ENCODE results near the gene VEGFA. TPM values are rescaled to one million over a fixed set of nuclear protein-coding genes. Genes with fewer than 3 reads are reported as not detected.

The VEGFA gene
- total RNA-seq, 2 experiments from 2014 or later, result 64.6 to 72.8 TPM

DNA sequence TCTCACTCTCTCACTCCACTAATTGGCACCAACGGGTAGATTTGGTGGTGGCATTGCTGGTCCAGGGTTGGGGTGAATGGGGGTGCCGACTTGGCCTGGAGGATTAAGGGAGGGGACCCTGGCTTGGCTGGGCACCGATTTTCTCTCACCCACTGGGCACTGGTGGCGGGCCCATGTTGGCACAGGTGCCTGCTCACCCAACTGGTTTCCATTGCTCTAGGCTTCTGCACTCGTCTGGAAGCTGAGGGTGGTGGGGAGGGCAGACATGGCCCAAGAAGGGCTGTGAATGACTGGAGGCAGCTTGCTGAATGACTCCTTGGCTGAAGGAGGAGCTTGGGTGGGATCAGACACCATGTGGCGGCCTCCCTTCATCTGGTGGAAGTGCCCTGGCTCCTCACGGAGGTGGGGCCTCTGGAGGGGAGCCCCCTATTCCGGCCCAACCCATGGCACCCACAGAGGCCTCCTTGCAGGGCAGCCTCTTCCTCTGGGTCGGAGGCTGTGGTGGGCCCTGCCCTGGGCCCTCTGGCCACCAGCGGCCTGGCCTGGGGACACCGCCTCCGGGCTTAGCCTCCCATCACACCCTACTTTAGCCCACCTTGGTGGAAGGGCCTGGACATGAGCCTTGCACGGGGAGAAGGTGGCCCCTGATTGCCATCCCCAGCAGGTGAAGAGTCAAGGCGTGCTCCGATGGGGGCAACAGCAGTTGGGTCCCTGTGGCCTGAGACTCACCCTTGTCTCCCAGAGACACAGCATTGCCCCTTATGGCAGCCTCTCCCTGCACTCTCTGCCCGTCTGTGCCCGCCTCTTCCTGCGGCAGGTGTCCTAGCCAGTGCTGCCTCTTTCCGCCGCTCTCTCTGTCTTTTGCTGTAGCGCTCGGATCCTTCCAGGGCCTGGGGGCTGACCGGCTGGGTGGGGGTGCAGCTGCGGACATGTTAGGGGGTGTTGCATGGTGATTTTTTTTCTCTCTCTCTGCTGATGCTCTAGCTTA is 11.2 kb downstream of the VEGFA start:
- ChIA-PET POLR2A (no interaction called here), CTCF (interaction anchor here (1.6 kb wide), 1 partner anchor 11 kb away, joined by 3 read pairs; the partner anchor contains the start of gene VEGFA)
- intact Hi-C loops (cut with DNase I, micrococcal nuclease), result no loop called here
- Mint-ChIP-seq H3K4me3 (no peak overlapping the region), H3K4me1 (no peaks in the 10 kb centered on the region), H3K27ac (no peak overlapping the region), H3K36me3 (ENCODE audit: low read depth) (peaks cover 69% of the 10 kb centered on the region), H3K27me3 (no peaks in the 10 kb centered on the region), H3K9me3 (ENCODE audit: low read depth) (no peaks in the 10 kb centered on the region)
- DNase-seq, result no peak
- no peak for ATAC-seq

DNA sequence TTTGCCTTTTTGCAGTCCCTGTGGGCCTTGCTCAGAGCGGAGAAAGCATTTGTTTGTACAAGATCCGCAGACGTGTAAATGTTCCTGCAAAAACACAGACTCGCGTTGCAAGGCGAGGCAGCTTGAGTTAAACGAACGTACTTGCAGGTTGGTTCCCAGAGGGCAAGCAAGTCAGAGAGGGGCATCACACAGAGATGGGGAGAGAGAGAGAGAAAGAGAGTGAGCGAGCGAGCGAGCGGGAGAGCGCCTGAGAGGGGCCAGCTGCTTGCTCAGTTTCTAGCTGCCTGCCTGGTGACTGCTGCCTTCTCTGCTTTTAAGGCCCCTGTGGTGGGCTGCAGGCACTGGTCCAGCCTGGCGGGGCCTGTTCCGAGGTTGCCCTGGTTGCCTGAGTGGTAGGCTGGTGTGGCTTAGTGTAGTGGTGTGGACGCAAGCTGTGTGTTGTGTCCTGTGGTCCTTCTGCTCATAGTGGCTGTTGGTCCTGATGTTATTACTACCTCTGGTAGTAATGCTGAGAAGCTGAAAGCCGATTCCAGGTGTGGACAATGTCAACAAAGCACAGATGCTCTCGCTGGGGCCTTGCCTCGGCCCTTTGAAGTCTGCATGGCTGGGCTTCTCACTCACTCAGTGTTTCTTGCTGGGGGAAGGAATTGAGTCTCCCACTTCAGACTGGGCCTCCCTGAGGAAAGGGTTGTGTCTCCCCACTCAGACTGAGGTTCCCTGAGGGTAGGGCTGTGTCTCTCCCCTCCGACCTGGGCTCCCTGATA is 12.1 kb downstream of the VEGFA start:
- ChIA-PET POLR2A (no interaction called here), CTCF (interaction anchor here (1.6 to 2.3 kb wide), 2 partner anchors 8 to 12 kb away, joined by 3 to 16 read pairs; partner anchors contain the start of gene VEGFA)
- Mint-ChIP-seq H3K4me3 (no peak overlapping the region), H3K27ac (no peak overlapping the region), H3K4me1 (no peaks in the 10 kb centered on the region), H3K27me3 (no peaks in the 10 kb centered on the region), H3K36me3 (ENCODE audit: low read depth) (peaks cover 63% of the 10 kb centered on the region), H3K9me3 (ENCODE audit: low read depth) (no peaks in the 10 kb centered on the region)
- no peak for ATAC-seq
- intact Hi-C loops (cut with DNase I, micrococcal nuclease), result no loop called here
- DNase-seq, result no peak

DNA sequence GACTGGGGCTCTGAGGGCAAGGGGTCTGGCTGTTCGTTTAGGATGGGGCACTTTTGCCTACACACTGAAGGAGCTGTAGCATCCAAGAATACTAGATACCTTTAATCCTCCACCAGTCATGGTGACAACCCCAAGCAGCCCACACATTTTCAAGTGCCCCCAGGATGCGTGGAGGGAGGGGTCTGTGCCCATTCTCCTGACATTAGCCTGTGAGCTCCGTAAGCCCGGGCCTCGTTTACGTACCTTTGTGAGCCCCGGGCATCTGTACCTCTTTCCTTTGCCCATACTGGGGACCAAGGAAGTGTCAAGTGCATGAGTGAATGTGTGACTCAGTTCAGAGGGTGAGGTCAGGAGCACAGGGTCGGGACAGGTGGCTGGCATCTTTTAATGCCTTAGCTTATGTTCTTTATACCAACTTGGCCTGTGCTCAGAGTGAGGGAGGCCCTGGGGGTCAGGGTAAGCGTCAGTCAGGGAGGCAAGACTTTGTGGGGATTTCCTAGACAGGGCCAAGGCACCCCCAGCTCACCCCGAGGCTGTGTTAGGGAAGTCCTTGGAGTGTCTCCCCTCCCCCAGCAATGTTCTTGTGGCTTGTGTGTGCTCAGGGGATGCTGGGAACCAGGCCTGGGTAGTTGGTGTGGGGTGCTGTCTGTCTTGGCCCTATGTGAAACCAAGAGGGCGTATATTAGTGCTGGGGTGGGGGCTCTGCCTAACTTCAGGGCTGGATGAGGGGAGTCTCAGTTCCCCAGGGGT is 12.9 kb downstream of the VEGFA start:
- DNase-seq (no peak), ATAC-seq (no peak)
- Mint-ChIP-seq H3K27me3 (no peaks in the 10 kb centered on the region), H3K4me3 (no peak overlapping the region), H3K27ac (no peak overlapping the region), H3K36me3 (ENCODE audit: low read depth) (peaks cover 58% of the 10 kb centered on the region), H3K4me1 (no peaks in the 10 kb centered on the region), H3K9me3 (ENCODE audit: low read depth) (no peaks in the 10 kb centered on the region)
- intact Hi-C loops (cut with DNase I, micrococcal nuclease), result no loop called here
- POLR2A ChIA-PET, result no interaction called here
- CTCF ChIA-PET, result interaction anchor here (1.6 to 2.3 kb wide), 2 partner anchors 9 to 13 kb away, joined by 3 to 16 read pairs; partner anchors contain the start of gene VEGFA

DNA sequence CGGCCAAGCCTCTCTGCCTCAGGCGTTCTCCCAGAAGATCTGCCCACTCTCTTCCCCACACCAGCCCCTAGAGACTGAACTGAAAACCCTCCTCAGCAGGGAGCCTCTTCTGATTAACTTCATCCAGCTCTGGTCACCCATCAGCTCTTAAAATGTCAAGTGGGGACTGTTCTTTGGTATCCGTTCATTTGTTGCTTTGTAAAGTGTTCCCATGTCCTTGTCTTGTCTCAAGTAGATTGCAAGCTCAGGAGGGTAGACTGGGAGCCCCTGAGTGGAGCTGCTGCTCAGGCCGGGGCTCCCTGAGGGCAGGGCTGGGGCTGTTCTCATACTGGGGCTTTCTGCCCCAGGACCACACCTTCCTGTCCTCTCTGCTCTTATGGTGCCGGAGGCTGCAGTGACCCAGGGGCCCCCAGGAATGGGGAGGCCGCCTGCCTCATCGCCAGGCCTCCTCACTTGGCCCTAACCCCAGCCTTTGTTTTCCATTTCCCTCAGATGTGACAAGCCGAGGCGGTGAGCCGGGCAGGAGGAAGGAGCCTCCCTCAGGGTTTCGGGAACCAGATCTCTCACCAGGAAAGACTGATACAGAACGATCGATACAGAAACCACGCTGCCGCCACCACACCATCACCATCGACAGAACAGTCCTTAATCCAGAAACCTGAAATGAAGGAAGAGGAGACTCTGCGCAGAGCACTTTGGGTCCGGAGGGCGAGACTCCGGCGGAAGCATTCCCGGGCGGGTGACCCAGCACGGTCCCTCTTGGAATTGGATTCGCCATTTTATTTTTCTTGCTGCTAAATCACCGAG is 14.2 kb downstream of the VEGFA start:
- CTCF ChIA-PET, result interaction anchor here (2.3 kb wide), 1 partner anchor 10 kb away, joined by 16 read pairs; no protein-coding TSS in a partner anchor
- peaks cover 46% of the 10 kb centered on the region for H3K36me3 Mint-ChIP-seq (ENCODE audit: low read depth)
- no peak overlapping the region for H3K4me3 Mint-ChIP-seq

DNA sequence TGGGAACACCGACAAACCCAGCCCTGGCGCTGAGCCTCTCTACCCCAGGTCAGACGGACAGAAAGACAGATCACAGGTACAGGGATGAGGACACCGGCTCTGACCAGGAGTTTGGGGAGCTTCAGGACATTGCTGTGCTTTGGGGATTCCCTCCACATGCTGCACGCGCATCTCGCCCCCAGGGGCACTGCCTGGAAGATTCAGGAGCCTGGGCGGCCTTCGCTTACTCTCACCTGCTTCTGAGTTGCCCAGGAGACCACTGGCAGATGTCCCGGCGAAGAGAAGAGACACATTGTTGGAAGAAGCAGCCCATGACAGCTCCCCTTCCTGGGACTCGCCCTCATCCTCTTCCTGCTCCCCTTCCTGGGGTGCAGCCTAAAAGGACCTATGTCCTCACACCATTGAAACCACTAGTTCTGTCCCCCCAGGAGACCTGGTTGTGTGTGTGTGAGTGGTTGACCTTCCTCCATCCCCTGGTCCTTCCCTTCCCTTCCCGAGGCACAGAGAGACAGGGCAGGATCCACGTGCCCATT is 15.3 kb downstream of the VEGFA start:
- Mint-ChIP-seq H3K4me1 (no peaks in the 10 kb centered on the region), H3K9me3 (ENCODE audit: low read depth) (no peaks in the 10 kb centered on the region), H3K4me3 (no peak overlapping the region), H3K27ac (no peak overlapping the region), H3K36me3 (ENCODE audit: low read depth) (peaks cover 37% of the 10 kb centered on the region), H3K27me3 (no peaks in the 10 kb centered on the region)
- POLR2A ChIA-PET, result interaction anchor here (0.7 kb wide), 1 partner anchor 282 kb away, joined by 4 read pairs; no protein-coding TSS in a partner anchor
- CTCF ChIA-PET, result no interaction called here
- ATAC-seq, result no peak
- DNase-seq, result no peak
- intact Hi-C loops (cut with DNase I, micrococcal nuclease), result no loop called here

More for the DNA sequence above, 14.2 kb downstream of the VEGFA start:
- H3K27ac Mint-ChIP-seq, result no peak overlapping the region
- H3K9me3 Mint-ChIP-seq (ENCODE audit: low read depth), result no peaks in the 10 kb centered on the region
- POLR2A ChIA-PET, result no interaction called here
- no peaks in the 10 kb centered on the region for H3K27me3 Mint-ChIP-seq
- DNase-seq, result no peak
- H3K4me1 Mint-ChIP-seq, result no peaks in the 10 kb centered on the region
- intact Hi-C loops (cut with DNase I, micrococcal nuclease), result no loop called here
- ATAC-seq, result no peak

DNA sequence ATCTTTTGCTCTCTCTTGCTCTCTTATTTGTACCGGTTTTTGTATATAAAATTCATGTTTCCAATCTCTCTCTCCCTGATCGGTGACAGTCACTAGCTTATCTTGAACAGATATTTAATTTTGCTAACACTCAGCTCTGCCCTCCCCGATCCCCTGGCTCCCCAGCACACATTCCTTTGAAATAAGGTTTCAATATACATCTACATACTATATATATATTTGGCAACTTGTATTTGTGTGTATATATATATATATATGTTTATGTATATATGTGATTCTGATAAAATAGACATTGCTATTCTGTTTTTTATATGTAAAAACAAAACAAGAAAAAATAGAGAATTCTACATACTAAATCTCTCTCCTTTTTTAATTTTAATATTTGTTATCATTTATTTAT is 15.9 kb downstream of the VEGFA start:
- no peaks in the 10 kb centered on the region for H3K9me3 Mint-ChIP-seq (ENCODE audit: low read depth)
- no peaks in the 10 kb centered on the region for H3K27me3 Mint-ChIP-seq
- ChIA-PET POLR2A (interaction anchor here (0.7 kb wide), 1 partner anchor 282 kb away, joined by 4 read pairs; no protein-coding TSS in a partner anchor), CTCF (no interaction called here)
- peaks cover 31% of the 10 kb centered on the region for H3K36me3 Mint-ChIP-seq (ENCODE audit: low read depth)
- H3K4me3 Mint-ChIP-seq, result no peak overlapping the region
- intact Hi-C loops (cut with DNase I, micrococcal nuclease), result no loop called here
- no peak for DNase-seq
- no peaks in the 10 kb centered on the region for H3K4me1 Mint-ChIP-seq
- no peak overlapping the region for H3K27ac Mint-ChIP-seq
- no peak for ATAC-seq

DNA sequence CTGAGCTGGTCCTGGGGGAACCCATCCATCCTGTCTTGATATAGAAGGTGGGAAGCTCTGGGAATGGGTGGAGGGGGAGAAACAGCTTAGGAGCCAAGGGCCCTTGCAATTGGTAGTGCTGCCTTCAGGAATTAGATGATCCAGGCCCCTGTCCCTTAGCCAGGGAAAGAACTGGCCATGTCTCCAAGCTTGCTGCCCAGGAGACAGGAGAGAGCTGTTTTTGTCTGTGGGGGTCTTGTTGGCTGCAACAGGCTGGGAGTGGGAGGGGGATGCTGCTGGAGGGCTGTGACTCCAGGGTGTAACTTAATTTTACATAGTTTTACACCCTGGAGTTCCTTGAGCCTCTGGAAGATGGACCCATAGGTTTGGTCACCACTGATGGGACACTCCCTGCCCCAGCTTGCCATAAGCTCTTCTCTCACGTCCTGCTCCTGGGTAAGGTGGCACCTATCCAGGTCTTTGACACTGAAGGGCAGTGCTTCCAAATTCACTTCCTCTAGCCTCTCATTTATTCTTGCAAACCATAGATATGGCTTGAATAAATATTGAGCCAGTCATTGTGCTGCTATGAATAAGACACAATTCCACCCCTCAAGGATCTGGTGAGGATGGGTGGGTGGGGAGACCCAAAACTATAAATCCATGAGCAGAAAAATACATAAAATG is 16.8 kb downstream of the VEGFA start:
- H3K9me3 Mint-ChIP-seq (ENCODE audit: low read depth), result no peaks in the 10 kb centered on the region
- no peak for DNase-seq
- ChIA-PET POLR2A (no interaction called here), CTCF (no interaction called here)
- no peak for ATAC-seq
- peaks cover 28% of the 10 kb centered on the region for H3K36me3 Mint-ChIP-seq (ENCODE audit: low read depth)
- H3K4me1 Mint-ChIP-seq, result no peaks in the 10 kb centered on the region
- no peak overlapping the region for H3K4me3 Mint-ChIP-seq
- H3K27me3 Mint-ChIP-seq, result no peaks in the 10 kb centered on the region
- no peak overlapping the region for H3K27ac Mint-ChIP-seq
- intact Hi-C loops (cut with DNase I, micrococcal nuclease), result no loop called here

DNA sequence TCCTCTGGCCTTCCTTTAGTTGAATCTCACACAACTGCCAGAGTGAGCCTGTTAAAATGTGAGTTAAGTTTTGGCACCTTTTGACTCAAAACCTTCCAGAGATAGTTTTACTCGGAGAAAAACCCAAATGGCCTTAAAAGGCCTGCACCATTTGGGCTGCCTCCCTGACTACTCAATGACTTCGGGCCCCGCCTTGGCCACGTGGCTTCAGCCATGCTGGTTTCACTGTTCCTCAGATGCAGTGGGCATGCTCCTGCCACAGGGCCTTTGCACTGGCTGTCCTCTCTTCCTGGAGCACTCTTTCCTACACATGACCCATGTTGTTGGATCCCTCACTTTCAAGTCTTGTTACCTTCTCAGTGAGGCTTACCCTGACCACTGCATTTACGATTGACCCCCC is 18.3 kb downstream of the VEGFA start:
- no peak overlapping the region for H3K4me3 Mint-ChIP-seq
- no peaks in the 10 kb centered on the region for H3K27me3 Mint-ChIP-seq
- CTCF ChIA-PET, result interaction anchor here (0.7 kb wide), 1 partner anchor 254 kb away, joined by 3 read pairs; no protein-coding TSS in a partner anchor
- ATAC-seq (no peak), DNase-seq (no peak)
- H3K9me3 Mint-ChIP-seq (ENCODE audit: low read depth), result no peaks in the 10 kb centered on the region
- no peak overlapping the region for H3K27ac Mint-ChIP-seq
- H3K36me3 Mint-ChIP-seq (ENCODE audit: low read depth), result peaks cover 17% of the 10 kb centered on the region
- intact Hi-C loops (cut with DNase I, micrococcal nuclease), result no loop called here
- POLR2A ChIA-PET, result interaction anchor here (0.7 kb wide), 1 partner anchor 244 kb away, joined by 4 read pairs; no protein-coding TSS in a partner anchor
- no peaks in the 10 kb centered on the region for H3K4me1 Mint-ChIP-seq

DNA sequence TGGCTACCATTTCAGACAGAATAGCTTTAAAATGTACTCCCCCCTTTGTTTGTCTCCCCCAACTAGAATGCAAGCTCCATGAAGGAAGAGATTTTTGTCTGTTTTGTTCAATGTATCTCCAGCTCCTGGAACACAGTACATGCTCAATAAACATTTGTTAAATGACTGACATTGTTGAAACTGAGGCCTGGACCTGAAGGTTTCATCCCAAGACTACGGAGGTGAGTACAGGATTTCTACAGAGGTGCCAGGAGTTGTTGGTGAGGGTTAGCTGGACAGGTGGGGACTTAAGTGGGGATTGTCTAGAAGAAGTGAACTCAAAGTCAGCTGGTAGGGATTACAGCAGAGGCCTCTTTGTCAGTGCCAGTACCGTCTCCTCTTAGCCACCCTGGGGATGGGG is 19.4 kb downstream of the VEGFA start:
- ATAC-seq (no peak), DNase-seq (no peak)
- POLR2A ChIA-PET, result no interaction called here
- Mint-ChIP-seq H3K4me3 (no peak overlapping the region), H3K27ac (no peak overlapping the region), H3K9me3 (ENCODE audit: low read depth) (no peaks in the 10 kb centered on the region), H3K27me3 (no peaks in the 10 kb centered on the region), H3K36me3 (ENCODE audit: low read depth) (peaks cover 13% of the 10 kb centered on the region), H3K4me1 (no peaks in the 10 kb centered on the region)
- intact Hi-C loops (cut with DNase I, micrococcal nuclease), result no loop called here
- CTCF ChIA-PET, result interaction anchor here (0.7 to 1.2 kb wide), 3 partner anchors 15 to 282 kb away, joined by 3 to 4 read pairs (median 4); no protein-coding TSS in a partner anchor

DNA sequence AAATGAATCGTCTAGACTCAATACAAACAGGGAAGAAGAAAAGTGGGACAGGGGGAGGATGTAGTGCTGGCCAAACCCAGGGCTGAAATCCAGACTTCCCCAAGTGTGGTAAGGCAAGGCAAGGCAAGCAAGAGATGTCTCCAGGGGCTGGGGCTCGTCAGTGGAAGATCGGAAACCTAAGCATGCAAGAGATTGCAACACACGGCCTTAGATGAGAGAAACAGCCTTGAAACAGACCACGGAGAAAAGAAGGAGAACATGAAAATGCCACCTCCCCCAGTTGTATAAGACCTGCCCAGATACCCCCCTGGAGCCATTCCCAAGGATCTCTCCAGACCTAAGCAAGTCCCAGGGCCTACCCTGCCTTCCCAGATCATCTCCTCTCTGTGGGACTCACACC is 20.0 kb downstream of the VEGFA start:
- H3K4me1 Mint-ChIP-seq, result no peaks in the 10 kb centered on the region
- H3K36me3 Mint-ChIP-seq (ENCODE audit: low read depth), result peaks cover 8% of the 10 kb centered on the region
- ATAC-seq (no peak), DNase-seq (no peak)
- intact Hi-C loops (cut with DNase I, micrococcal nuclease), result no loop called here
- ChIA-PET CTCF (interaction anchor here (0.8 kb wide), 1 partner anchor 281 kb away, joined by 4 read pairs; no protein-coding TSS in a partner anchor), POLR2A (no interaction called here)
- no peaks in the 10 kb centered on the region for H3K9me3 Mint-ChIP-seq (ENCODE audit: low read depth)
- no peak overlapping the region for H3K27ac Mint-ChIP-seq
- no peaks in the 10 kb centered on the region for H3K27me3 Mint-ChIP-seq
- H3K4me3 Mint-ChIP-seq, result no peak overlapping the region

Measured in activated CD4-positive, alpha-beta T cell treated with anti-CD3 and anti-CD28 coated beads for 36 hours (primary cell).